Psoas muscle (tissue), 8 donors: ENCODE measurements around the gene TRDMT1. TPM values are rescaled to one million over a fixed set of nuclear protein-coding genes. Genes with fewer than 3 reads are reported as not detected.

Source experiments
- ATAC-seq, 4 donors: fragments of 200-7000 bp; cut with Tn5 transposase; one replicate each; pipeline ENCODE4 v1.9.1; 2020; ENCODE audit warnings: moderate library complexity in 3 of 4, mild to moderate bottlenecking in 2 of 4
- DNase-seq, 2 donors: peaks; one replicate each; pipeline ENCODE4 v3.0.0-alpha.2; 2020
- H3K27ac ChIP-seq: fragments of 200-600 bp; one replicate; pipeline ENCODE4 v1.8.0; 2022
- H3K27me3 ChIP-seq, 3 donors: fragments of 200-600 bp in 1 of 3; one replicate each; pipeline versions ENCODE4 v1.6.1 to v1.8.0; 2013 to 2022; ENCODE audit warnings: low read length in 2 of 3, mild to moderate bottlenecking in 2 of 3, moderate library complexity in 1 of 3; ENCODE audit not compliant: insufficient read depth in 3 of 3
- H3K36me3 ChIP-seq, 2 donors: fragments of 200-600 bp in 1 of 2; one replicate each; pipeline versions ENCODE4 v1.6.1 to v1.8.0; 2013 to 2022; ENCODE audit warnings: low read depth in 1 of 2, mild to moderate bottlenecking in 1 of 2, moderate library complexity in 1 of 2; ENCODE audit not compliant: insufficient read depth in 1 of 2
- H3K4me1 ChIP-seq: fragments of 200-600 bp; one replicate; pipeline ENCODE4 v1.8.0; 2022
- H3K4me3 ChIP-seq: fragments of 200-600 bp; one replicate; pipeline ENCODE4 v1.8.0; 2022; ENCODE audit warnings: mild to moderate bottlenecking
- H3K9me3 ChIP-seq: fragments of 200-600 bp; one replicate; pipeline ENCODE4 v1.8.0; 2022
- WGBS, 3 donors: extraction: QIAGEN DNeasy Blood & Tissue Kit; methylation state at CpG; one replicate each; pipeline versions ENCODE4 v1.1.6 to v1.1.7; 2013; 5-methylcytosine and 5-hydroxymethylcytosine counted together
- intact Hi-C, 2 donors: fragments of 100-400 bp; cut with DNase I; formaldehyde crosslinking; loops; one replicate each; pipeline versions ENCODE4 v1.11.0 to v1.14.2; 2022
- polyA plus RNA-seq, 3 donors: library from polyadenylated mRNA; stranded (reverse); fragments of 200-250 nt; gene quantifications; one replicate each; pipeline ENCODE4 v1.2.3, GENCODE V29; 2013
- total RNA-seq, 4 donors: library from RNA; stranded (reverse); fragmentation: NEBNext Ultra II Directional in 2 of 4; extraction: Animal tissue kit (Norgen Biotek cat#: 25700) in 2 of 4; gene quantifications; one replicate each; pipeline versions ENCODE4 v1.2.1 to v1.2.4, GENCODE V29; 2021 to 2023
- TF ChIP-seq, protein P1 (sequence below): fragments of 200-600 bp; IDR thresholded peaks from one replicate; pipeline ENCODE4 v1.8.0; 2022; ENCODE audit warnings: antibody characterized with exemption
- donor health status: healthy with polysubstance abuse.
- donor health status: DM: no; HTN: no; CAD: no; lungs with moderate emphysema.
- donor health status: Bipolar disorder and iron deficiency.
- donor health status: healthy.
- donor health status: DM: yes; HTN: yes; CAD: no.
- donor health status: DM: no; HTN: no; CAD: no.
- donor health status: DM: no; HTN: no; CAD: no.
- donor health status: DM: yes; HTN: yes; CAD: no.

The TRDMT1 gene
- total and polyA plus RNA-seq, 7 donors: 0.49 to 2.7 (median 2.3) TPM

DNA sequence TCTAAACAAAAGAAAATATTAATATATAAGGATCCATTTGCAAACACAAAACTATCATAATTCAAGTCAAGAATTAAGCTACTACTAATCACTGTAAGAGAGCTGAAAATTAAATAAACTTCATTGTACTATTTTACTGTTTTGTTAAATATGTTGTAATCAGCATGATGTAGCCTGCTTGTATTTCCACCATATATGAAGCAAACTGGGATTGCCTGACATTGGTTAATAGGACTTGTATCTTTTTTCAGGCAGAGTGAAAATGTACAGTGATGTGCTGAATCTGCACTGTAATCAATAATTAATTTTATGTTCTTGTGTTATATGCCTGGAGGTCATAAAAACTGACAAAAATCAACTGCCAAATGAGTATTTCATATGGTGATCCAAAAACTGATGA is 25.4 kb downstream of the TRDMT1 start:
- peak overlapping the region; percentile 36 for H3K4me3 ChIP-seq
- intact Hi-C loops: no loop called here
- DNase-seq: no peak
- no peak for ATAC-seq
- H3K27ac ChIP-seq: no peak overlapping the region
- H3K36me3 ChIP-seq: no peaks in the 10 kb centered on the region
- no peaks in the 10 kb centered on the region for H3K27me3 ChIP-seq
- H3K4me1 ChIP-seq: no peaks in the 10 kb centered on the region
- H3K9me3 ChIP-seq: no peaks in the 10 kb centered on the region
- TF ChIP-seq, protein P1, sequence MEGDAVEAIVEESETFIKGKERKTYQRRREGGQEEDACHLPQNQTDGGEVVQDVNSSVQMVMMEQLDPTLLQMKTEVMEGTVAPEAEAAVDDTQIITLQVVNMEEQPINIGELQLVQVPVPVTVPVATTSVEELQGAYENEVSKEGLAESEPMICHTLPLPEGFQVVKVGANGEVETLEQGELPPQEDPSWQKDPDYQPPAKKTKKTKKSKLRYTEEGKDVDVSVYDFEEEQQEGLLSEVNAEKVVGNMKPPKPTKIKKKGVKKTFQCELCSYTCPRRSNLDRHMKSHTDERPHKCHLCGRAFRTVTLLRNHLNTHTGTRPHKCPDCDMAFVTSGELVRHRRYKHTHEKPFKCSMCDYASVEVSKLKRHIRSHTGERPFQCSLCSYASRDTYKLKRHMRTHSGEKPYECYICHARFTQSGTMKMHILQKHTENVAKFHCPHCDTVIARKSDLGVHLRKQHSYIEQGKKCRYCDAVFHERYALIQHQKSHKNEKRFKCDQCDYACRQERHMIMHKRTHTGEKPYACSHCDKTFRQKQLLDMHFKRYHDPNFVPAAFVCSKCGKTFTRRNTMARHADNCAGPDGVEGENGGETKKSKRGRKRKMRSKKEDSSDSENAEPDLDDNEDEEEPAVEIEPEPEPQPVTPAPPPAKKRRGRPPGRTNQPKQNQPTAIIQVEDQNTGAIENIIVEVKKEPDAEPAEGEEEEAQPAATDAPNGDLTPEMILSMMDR: no peak

DNA sequence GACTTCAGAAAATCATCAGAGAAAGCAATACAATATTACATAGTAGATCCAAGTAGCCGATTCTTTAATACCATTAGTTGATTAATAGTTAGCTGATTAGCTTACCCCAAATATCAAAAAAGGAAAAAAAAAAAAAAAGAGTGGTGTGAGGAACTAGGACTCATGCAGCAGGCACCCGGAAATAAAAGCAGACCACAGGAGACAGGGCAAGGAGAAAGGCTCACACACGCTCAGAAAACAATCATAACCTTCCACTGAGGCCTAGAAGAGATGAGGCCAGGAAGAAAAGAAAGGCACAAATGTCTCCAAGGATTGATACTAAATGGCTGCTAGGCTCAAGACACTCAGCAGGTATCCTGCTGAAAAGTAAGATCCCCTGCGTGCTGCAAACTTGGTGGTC is 25.9 kb downstream of the TRDMT1 start:
- no peak for DNase-seq
- WGBS, 3 donors: 52 to 77% (median 56%) methylated on average over 4 of the region's 4 CpGs
- H3K36me3 ChIP-seq: no peaks in the 10 kb centered on the region
- intact Hi-C loops: no loop called here
- TF ChIP-seq, protein P1: no peak
- H3K4me1 ChIP-seq: no peaks in the 10 kb centered on the region
- H3K27ac ChIP-seq: no peak overlapping the region
- ATAC-seq: no peak
- no peaks in the 10 kb centered on the region for H3K9me3 ChIP-seq
- H3K27me3 ChIP-seq: no peaks in the 10 kb centered on the region
- peak overlapping the region; percentile 36 for H3K4me3 ChIP-seq

DNA sequence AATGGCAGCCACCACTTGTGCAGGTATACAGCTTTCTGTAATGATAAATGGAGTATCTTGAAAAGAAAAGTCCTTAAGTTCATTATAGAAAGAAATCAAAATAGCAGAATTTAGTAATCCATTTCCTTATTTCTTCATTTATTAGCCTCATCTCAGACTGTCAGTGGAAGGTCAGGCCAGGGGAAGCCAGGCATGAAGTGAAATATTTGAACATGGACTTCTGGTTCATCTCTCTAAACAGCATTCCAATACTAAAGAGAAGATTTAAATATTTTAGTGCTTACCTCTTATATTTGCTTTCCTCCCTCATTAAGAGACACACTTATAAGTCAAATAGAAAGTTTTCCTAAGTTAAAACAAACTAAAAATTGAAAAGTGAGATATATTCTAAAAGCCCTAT is 26.8 kb downstream of the TRDMT1 start:
- intact Hi-C loops: no loop called here

DNA sequence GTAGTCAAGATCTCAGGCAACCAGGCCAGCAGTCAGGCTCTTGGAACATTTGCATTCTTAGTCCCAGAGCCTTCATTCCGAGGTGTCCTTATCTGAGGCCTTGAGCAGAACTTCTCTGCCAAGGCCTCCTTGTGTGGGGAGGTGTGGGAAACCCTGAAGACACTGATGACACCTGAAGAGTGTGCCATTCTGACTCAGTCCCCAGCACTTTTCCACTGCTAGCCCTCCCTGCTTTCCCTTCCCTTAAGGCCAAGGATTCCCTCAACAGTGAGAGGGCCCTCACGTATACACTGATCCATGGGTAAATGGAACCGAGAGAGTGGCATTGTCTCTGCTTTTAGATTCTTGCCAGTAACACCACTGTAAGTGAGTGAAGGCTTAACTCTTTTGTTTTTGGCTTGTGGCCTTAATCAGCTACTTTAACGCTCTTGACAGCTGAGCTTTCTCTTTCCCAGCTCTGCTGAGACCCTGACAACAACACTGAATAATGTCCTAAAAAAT is 30.3 kb downstream of the TRDMT1 start:
- H3K4me1 ChIP-seq: no peaks in the 10 kb centered on the region
- H3K36me3 ChIP-seq: no peaks in the 10 kb centered on the region
- ATAC-seq (no peak), DNase-seq (no peak)
- no peaks in the 10 kb centered on the region for H3K27me3 ChIP-seq
- no peak overlapping the region for H3K4me3 ChIP-seq
- H3K27ac ChIP-seq: no peak overlapping the region
- no peaks in the 10 kb centered on the region for H3K9me3 ChIP-seq
- intact Hi-C loops: no loop called here
- TF ChIP-seq, protein P1: no peak
- WGBS, 3 donors: 55 to 72% (median 63%) methylated on average over 4 of the region's 4 CpGs

More for the DNA sequence above, 26.8 kb downstream of the TRDMT1 start:
- TF ChIP-seq, protein P1: no peak
- H3K9me3 ChIP-seq: no peaks in the 10 kb centered on the region
- H3K27ac ChIP-seq: no peak overlapping the region
- no peaks in the 10 kb centered on the region for H3K4me1 ChIP-seq
- DNase-seq (no peak), ATAC-seq (no peak)
- no peaks in the 10 kb centered on the region for H3K36me3 ChIP-seq
- no peak overlapping the region for H3K4me3 ChIP-seq
- H3K27me3 ChIP-seq: no peaks in the 10 kb centered on the region

DNA sequence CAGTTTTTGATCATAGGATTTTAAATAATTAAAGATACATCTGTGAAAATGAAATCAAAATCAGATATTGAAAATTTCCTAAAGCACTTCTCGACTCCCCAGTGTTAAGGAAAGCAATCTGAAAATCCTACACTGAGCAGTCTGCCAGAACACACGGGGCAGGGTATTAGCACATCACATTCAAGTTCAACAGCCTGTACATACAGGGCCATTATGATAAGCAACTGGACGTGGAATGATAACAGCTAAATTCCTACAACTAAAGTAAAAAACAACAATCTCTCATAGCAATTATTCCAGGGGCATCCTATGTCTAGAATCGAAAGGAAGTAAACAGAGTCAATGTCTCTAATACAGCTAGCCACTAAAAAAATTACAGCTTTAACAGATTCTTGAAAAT is 31.7 kb downstream of the TRDMT1 start:
- 78 to 86% (median 84%) methylated on average over 4 of the region's 4 CpGs for WGBS, 3 donors
- Histone ChIP-seq H3K4me3 (no peak overlapping the region), H3K27me3 (no peaks in the 10 kb centered on the region), H3K4me1 (no peaks in the 10 kb centered on the region), H3K9me3 (no peaks in the 10 kb centered on the region), H3K27ac (no peak overlapping the region), H3K36me3 (no peaks in the 10 kb centered on the region)
- TF ChIP-seq, protein P1: no peak
- DNase-seq (no peak), ATAC-seq (no peak)
- intact Hi-C loops: no loop called here
